HepG2 (cell line): Measurements from ENCODE around the gene ALG10. TPM values are rescaled to one million over a fixed set of nuclear protein-coding genes. Genes with fewer than 3 reads are reported as not detected.

Source experiments
- ATAC-seq: fragments of 200-7000 bp; cut with Tn5 transposase; 3 replicates; pipeline ENCODE4 v1.9.1; 2020; ENCODE audit warnings: mild to moderate bottlenecking, moderate library complexity
- BruUV-seq: library from RNA; stranded (reverse); fragments of 400-500 nt; replicated peaks from 2 replicates; lab custom pipeline; 2021; lab: Mats Ljungman, UMichigan
- CTCF ChIA-PET: fragments of 300-600 bp; formaldehyde crosslinking; extraction: SDS; loops from one replicate; lab custom pipeline; 2021; ENCODE audit warnings: low total read pairs, inconsistent platforms, low intra/inter-chr PET ratio; lab: Yijun Ruan, JAX
- POLR2A ChIA-PET: fragments of 350-600 bp; sonication (Branson Sonifier 250); formaldehyde crosslinking; loops from one replicate; lab custom pipeline; 2020; ENCODE audit warnings: antibody characterized with exemption, inconsistent platforms; lab: Yijun Ruan, JAX
- DNase-seq: peaks from one replicate; pipeline ENCODE4 v3.0.0-alpha.2; 2015; ENCODE audit warnings: low spot score
- FAIRE-seq: peaks from 3 replicates; lab custom pipeline; 2011; peaks lifted over from hg19 to GRCh38; lab: Jason Lieb, UNC
- H2AFZ ChIP-seq: one replicate; pipeline ENCODE4 v1.6.1; 2011; ENCODE audit warnings: low read length, inconsistent platforms
- H3K27ac ChIP-seq: fragments of 300-600 bp; 3 replicates; pipeline ENCODE4 v1.8.0; 2011; ENCODE audit warnings: mixed run types, mild to moderate bottlenecking, mixed read lengths, low read length, inconsistent platforms; ENCODE audit not compliant: insufficient read depth; ENCODE audit errors: extremely low read length
- H3K27me3 ChIP-seq, 2 experiments: fragments of 200-600 bp in 1 of 2; 2 replicates in 1 of 2; 3 replicates in 1 of 2; pipeline versions ENCODE4 v1.6.0 to v1.8.0; 2011; ENCODE audit warnings: low read length in 2 of 2, mild to moderate bottlenecking in 2 of 2, moderate library complexity in 2 of 2, inconsistent platforms in 1 of 2; ENCODE audit not compliant: insufficient read depth in 2 of 2, control insufficient read depth in 1 of 2
- H3K36me3 ChIP-seq, 2 experiments: fragments of 200-600 bp in 1 of 2; replicated peaks in 1 of 2; 2 replicates in 1 of 2; 3 replicates in 1 of 2; pipeline versions ENCODE4 v1.5.1 to v1.8.0; 2011; ENCODE audit warnings: low read length in 2 of 2, inconsistent platforms in 1 of 2; ENCODE audit not compliant: insufficient read depth in 2 of 2, control insufficient read depth in 1 of 2
- H3K4me1 ChIP-seq: 2 replicates; pipeline ENCODE4 v1.5.1; 2012; ENCODE audit warnings: low read length, inconsistent platforms; ENCODE audit not compliant: insufficient read depth
- H3K4me2 ChIP-seq: 2 replicates; pipeline ENCODE4 v1.6.0; 2011; ENCODE audit warnings: low read depth, low read length, inconsistent platforms
- H3K4me3 ChIP-seq, 3 experiments: fragments of 200-600 bp in 1 of 3; sonication (generic), shearing (Covaris generic) in 1 of 3; replicated peaks in 1 of 3; 2 replicates each; pipeline ENCODE4 v1.5.1; 2011 to 2016; ENCODE audit warnings: low read length in 3 of 3, inconsistent platforms in 2 of 3, low read depth in 2 of 3, mild to moderate bottlenecking in 2 of 3, control low read depth in 1 of 3, mixed read lengths in 1 of 3; ENCODE audit not compliant: insufficient read depth in 1 of 3
- H3K79me2 ChIP-seq: one replicate; pipeline ENCODE4 v1.6.1; 2011; ENCODE audit warnings: low read length, inconsistent platforms; ENCODE audit not compliant: insufficient read depth
- H3K9ac ChIP-seq: 2 replicates; pipeline ENCODE4 v1.6.0; 2011; ENCODE audit warnings: mild to moderate bottlenecking, low read depth, low read length, inconsistent platforms; ENCODE audit not compliant: insufficient read depth
- H3K9me3 ChIP-seq: 2 replicates; pipeline ENCODE4 v1.5.1; 2012; ENCODE audit warnings: mild to moderate bottlenecking, low read length
- H4K20me1 ChIP-seq: 2 replicates; pipeline ENCODE4 v1.6.0; 2011; ENCODE audit warnings: inconsistent platforms, mild to moderate bottlenecking, low read length, moderate library complexity; ENCODE audit not compliant: insufficient read depth
- CENPT ChIP-seq: sonication (generic); formaldehyde crosslinking; IDR thresholded peaks from 2 replicates; pipeline ENCODE4 v1.8.0; 2022; ENCODE audit warnings: low read depth, mild to moderate bottlenecking, moderate library complexity, missing genetic modification reagents
- CERS6 ChIP-seq: sonication (generic); formaldehyde crosslinking; IDR thresholded peaks from 2 replicates; pipeline ENCODE4 v1.5.0; 2020; ENCODE audit warnings: missing genetic modification reagents
- ZBTB44 ChIP-seq: sonication (generic); formaldehyde crosslinking; IDR thresholded peaks from 2 replicates; pipeline ENCODE4 v1.4.0; 2020; ENCODE audit warnings: missing genetic modification reagents
- ZFYVE20 ChIP-seq: sonication (generic); formaldehyde crosslinking; IDR thresholded peaks from 2 replicates; pipeline ENCODE4 v1.8.0; 2023; ENCODE audit warnings: low read depth, mild to moderate bottlenecking, moderate library complexity, missing genetic modification reagents, borderline replicate concordance
- ZNF160 ChIP-seq: sonication (generic); formaldehyde crosslinking; IDR thresholded peaks from 2 replicates; pipeline ENCODE4 v1.8.0; 2022; ENCODE audit warnings: mild to moderate bottlenecking, inconsistent platforms, missing genetic modification reagents
- ZNF30 ChIP-seq: sonication (generic); formaldehyde crosslinking; IDR thresholded peaks from 2 replicates; pipeline ENCODE4 v1.5.0; 2020; ENCODE audit warnings: mild to moderate bottlenecking, missing genetic modification reagents
- ZNF333 ChIP-seq: sonication (generic); formaldehyde crosslinking; IDR thresholded peaks from 2 replicates; pipeline ENCODE4 v1.4.0; 2020; ENCODE audit warnings: mild to moderate bottlenecking, missing genetic modification reagents, borderline replicate concordance
- ZNF343 ChIP-seq: sonication (generic); formaldehyde crosslinking; IDR thresholded peaks from 2 replicates; pipeline ENCODE4 v1.4.0; 2020; ENCODE audit warnings: mild to moderate bottlenecking, missing genetic modification reagents
- WGBS: methylation state at CpG from one replicate; pipeline ENCODE4 v1.1.6; 2017; ENCODE audit warnings: low lambda C conversion rate; 5-methylcytosine and 5-hydroxymethylcytosine counted together
- in situ Hi-C: cut with HindIII; loops from 2 replicates; pipeline ENCODE4 v1.10.0; 2017; ENCODE audit warnings: low pct_unique_long_range_greater_than_20kb; ENCODE audit not compliant: extremely low pct_ligation_motif_present
- intact Hi-C: fragments of 100-400 bp; cut with micrococcal nuclease; formaldehyde crosslinking; loops from one replicate; pipeline ENCODE4 v1.10.0; 2022; ENCODE audit not compliant: unreplicated experiment
- polyA plus RNA-seq, 8 experiments: library from polyadenylated mRNA; depleted of rRNA in 3 of 8; stranded (reverse) in 7 of 8; unstranded in 1 of 8; fragments of >200 nt; fragmentation: Illumina TruSeq in 4 of 8; extraction: Trizol in 4 of 8; gene quantifications; 2 replicates each; pipeline versions ENCODE4 v1.2.1 to v1.2.3, GENCODE V29; 2011 to 2016; ENCODE audit warnings: low read depth in 4 of 8, missing spikeins in 1 of 8, mixed read lengths in 1 of 8; ENCODE audit not compliant: insufficient read depth in 1 of 8
- total RNA-seq, 5 experiments: library from RNA; depleted of rRNA; stranded (reverse); fragments of >200 nt; fragmentation: Illumina TruSeq; extraction: Trizol; gene quantifications; 2 replicates each; pipeline ENCODE4 v1.2.3, GENCODE V29; 2016; ENCODE audit warnings: low read depth in 1 of 5
- TF ChIP-seq, protein P1 (sequence below): IDR thresholded peaks from 2 replicates; pipeline ENCODE4 v1.6.1; 2016; ENCODE audit warnings: control low read depth
- TF ChIP-seq, protein P2 (sequence below), 2 experiments: sonication (generic) in 1 of 2; formaldehyde crosslinking in 1 of 2; IDR thresholded peaks; 2 replicates each; pipeline versions ENCODE4 v1.6.1 to v1.9.0; 2014 to 2022; ENCODE audit warnings: antibody characterized with exemption in 1 of 2, borderline replicate concordance in 1 of 2, inconsistent platforms in 1 of 2, low read depth in 1 of 2, missing genetic modification reagents in 1 of 2
- TF ChIP-seq, protein P3 (sequence below): sonication (generic); formaldehyde crosslinking; IDR thresholded peaks from 2 replicates; pipeline ENCODE4 v1.4.0; 2020; ENCODE audit warnings: mild to moderate bottlenecking, missing genetic modification reagents, borderline replicate concordance

ALG10 gene
- total and polyA plus RNA-seq, 2 of the 13 experiments (the other 11 are each of a cell fraction or from before 2014, with no cell fraction given), result 7.9 to 17.4 TPM

DNA sequence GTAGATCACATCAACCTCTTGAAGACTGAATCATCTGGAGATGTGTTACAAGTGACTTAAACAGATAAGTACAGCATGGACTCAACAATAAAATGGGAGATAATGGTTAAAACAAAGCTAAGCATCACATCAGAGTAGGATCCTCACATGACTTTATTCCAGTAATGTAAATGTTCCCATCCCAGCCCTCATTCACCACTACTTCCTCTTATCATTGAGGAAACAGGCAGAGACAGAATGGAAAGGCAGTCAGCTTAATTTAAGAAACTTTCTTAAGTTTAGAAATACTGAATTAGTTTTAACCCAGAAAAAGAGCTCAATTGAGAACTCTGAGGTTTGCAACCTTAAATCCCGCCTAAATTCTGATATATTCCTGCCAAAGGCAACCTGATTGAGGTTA, 1.2 kb upstream of the ALG10 start:
- H3K4me1 ChIP-seq, result 0 out of 2 replicates have a peak, but pooled peaks cover 14% of the 10 kb centered on the region
- H3K79me2 ChIP-seq, result no peaks in the 10 kb centered on the region
- H2AFZ ChIP-seq, result peak overlapping the region; percentile 98
- no peaks in the 10 kb centered on the region for H3K9me3 ChIP-seq
- no peaks in the 10 kb centered on the region for H4K20me1 ChIP-seq
- ChIA-PET POLR2A (interaction anchor here (2.7 kb wide), 1 partner anchor 1266 kb away, joined by 31 read pairs; the partner anchor contains the start of gene YARS2), CTCF (interaction anchor here (1.8 kb wide), 1 partner anchor 1264 kb away, joined by 14 read pairs; the partner anchor contains the start of gene YARS2)
- in situ Hi-C loops (loop anchor here (5.0 to 25.0 kb wide), 2 partner anchors 1084 to 1264 kb away; partner anchors contain the start of gene YARS2), intact Hi-C loops (loop anchor here (5.0 kb wide), 1 partner anchor 594 kb away; no protein-coding TSS in a partner anchor)
- H3K36me3 ChIP-seq, result no peaks in the 10 kb centered on the region; a peak in 1 of 5 replicates
- FAIRE-seq (no peak), DNase-seq (no peak), ATAC-seq (no peak)
- no peaks in the 10 kb centered on the region; a peak in 1 of 5 replicates for H3K27me3 ChIP-seq
- no peak overlapping the region for H3K4me3 ChIP-seq
- H3K9ac ChIP-seq, result no peak overlapping the region
- H3K4me2 ChIP-seq, result peak overlapping the region; percentile 70; the same call in 1 of the 2 replicates
- BruUV-seq, result no TSS peak
- WGBS, result 94% methylated on average over 1 of the region's 1 CpG
- H3K27ac ChIP-seq, result no peak overlapping the region
- TF ChIP-seq, protein P1, sequence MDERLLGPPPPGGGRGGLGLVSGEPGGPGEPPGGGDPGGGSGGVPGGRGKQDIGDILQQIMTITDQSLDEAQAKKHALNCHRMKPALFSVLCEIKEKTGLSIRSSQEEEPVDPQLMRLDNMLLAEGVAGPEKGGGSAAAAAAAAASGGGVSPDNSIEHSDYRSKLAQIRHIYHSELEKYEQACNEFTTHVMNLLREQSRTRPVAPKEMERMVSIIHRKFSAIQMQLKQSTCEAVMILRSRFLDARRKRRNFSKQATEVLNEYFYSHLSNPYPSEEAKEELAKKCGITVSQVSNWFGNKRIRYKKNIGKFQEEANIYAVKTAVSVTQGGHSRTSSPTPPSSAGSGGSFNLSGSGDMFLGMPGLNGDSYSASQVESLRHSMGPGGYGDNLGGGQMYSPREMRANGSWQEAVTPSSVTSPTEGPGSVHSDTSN (CRISPR knock-in tag), result no peak
- TF ChIP-seq ZNF343 (CRISPR knock-in tag) (no peak), ZBTB44 (no peak), CERS6 (CRISPR knock-in tag) (no peak), ZFYVE20 (CRISPR knock-in tag) (no peak), ZNF30 (CRISPR knock-in tag) (no peak), ZNF333 (CRISPR knock-in tag) (no peak), ZNF160 (CRISPR knock-in tag) (no peak), CENPT (CRISPR knock-in tag) (no peak)
- TF ChIP-seq, protein P2, sequence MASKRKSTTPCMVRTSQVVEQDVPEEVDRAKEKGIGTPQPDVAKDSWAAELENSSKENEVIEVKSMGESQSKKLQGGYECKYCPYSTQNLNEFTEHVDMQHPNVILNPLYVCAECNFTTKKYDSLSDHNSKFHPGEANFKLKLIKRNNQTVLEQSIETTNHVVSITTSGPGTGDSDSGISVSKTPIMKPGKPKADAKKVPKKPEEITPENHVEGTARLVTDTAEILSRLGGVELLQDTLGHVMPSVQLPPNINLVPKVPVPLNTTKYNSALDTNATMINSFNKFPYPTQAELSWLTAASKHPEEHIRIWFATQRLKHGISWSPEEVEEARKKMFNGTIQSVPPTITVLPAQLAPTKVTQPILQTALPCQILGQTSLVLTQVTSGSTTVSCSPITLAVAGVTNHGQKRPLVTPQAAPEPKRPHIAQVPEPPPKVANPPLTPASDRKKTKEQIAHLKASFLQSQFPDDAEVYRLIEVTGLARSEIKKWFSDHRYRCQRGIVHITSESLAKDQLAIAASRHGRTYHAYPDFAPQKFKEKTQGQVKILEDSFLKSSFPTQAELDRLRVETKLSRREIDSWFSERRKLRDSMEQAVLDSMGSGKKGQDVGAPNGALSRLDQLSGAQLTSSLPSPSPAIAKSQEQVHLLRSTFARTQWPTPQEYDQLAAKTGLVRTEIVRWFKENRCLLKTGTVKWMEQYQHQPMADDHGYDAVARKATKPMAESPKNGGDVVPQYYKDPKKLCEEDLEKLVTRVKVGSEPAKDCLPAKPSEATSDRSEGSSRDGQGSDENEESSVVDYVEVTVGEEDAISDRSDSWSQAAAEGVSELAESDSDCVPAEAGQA (IDR thresholded peaks at IDR 0.05; ENCODE audit: low read depth), result no peak
- TF ChIP-seq, protein P2 (CRISPR knock-in tag; IDR thresholded peaks at IDR 0.05; ENCODE audit: borderline replicate concordance), result no peak
- TF ChIP-seq, protein P3, sequence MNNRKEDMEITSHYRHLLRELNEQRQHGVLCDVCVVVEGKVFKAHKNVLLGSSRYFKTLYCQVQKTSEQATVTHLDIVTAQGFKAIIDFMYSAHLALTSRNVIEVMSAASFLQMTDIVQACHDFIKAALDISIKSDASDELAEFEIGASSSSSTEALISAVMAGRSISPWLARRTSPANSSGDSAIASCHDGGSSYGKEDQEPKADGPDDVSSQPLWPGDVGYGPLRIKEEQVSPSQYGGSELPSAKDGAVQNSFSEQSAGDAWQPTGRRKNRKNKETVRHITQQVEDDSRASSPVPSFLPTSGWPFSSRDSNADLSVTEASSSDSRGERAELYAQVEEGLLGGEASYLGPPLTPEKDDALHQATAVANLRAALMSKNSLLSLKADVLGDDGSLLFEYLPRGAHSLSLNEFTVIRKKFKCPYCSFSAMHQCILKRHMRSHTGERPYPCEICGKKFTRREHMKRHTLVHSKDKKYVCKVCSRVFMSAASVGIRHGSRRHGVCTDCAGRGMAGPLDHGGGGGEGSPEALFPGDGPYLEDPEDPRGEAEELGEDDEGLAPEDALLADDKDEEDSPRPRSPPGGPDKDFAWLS (CRISPR knock-in tag), result no peak
